ENCODE results near the gene SOWAHB. TPM values are rescaled to one million over a fixed set of nuclear protein-coding genes. Genes with fewer than 3 reads are reported as not detected.

SOWAHB gene
- total RNA-seq, 2 donors from 2014 or later = not detected

DNA sequence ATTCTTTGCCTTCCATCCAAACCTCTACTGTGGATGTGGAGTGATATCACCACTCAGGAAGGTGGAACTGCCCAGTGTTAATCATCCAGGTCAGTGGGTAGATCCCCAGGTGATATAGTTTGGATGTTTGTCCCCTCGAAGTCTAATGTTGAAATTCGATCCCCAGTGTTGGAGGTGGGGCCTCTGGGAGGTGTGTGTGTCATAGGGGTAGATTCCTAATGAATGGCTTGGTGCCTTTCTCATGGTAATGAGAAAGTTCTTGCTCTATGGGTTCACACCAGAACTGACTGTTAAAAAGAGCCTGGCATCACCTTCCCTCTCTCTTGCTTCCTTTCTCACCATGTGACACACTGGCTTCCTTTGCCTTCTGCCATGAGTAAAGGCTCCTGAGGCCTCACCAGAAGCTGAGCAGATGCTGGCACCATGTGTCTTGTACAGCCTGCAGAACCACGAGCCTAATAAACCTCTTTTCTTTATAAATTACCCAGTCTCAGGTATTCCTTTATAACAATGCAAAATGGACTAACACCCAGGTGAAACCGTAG, 6.8 kb upstream of the SOWAHB start:
- DNase-seq = no peak
- ATAC-seq = no peak
- no peaks in the 10 kb centered on the region for H3K9me3 ChIP-seq (ENCODE audit: control insufficient read depth, low read length, poor library complexity, severe bottlenecking)
- Mint-ChIP-seq H3K4me3 (no peak overlapping the region), H3K27ac (no peak overlapping the region), H3K4me1 (no peaks in the 10 kb centered on the region), H3K27me3 (no peaks in the 10 kb centered on the region), H3K36me3 (ENCODE audit: low read depth) (no peaks in the 10 kb centered on the region)

DNA sequence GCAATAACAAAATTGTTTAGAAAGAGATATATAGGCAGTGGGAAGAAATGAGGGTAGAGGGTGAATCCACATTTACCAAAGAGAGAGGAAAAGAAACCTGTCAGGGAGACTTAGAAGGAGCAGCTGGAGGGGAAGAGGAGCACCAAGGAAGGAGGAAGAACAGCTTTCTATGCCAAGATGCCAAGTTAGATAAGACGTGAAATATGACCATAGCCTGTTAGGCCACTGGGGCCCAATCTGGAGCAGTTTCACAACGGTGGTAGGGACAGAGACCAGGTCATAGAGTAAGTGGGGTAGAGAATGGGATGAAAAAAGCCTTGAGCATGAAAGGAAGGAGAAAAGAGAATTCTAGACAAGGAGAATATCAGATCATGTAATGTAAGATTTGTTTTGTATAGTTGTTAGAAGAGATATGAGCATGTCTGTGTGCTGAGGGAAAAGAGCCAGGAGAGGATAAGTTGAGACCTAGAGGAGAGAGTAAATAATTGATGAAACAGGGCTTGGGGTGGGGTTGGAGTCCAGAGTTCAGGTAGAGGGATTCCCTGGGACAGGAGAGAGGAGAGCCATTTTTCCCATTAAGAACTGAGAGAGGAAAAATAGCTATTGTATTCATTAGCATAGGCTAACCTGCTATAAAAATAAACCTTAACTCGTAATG, 4.4 kb upstream of the SOWAHB start:
- DNase-seq (no peak), ATAC-seq (no peak)
- H3K9me3 ChIP-seq (ENCODE audit: control insufficient read depth, low read length, poor library complexity, severe bottlenecking) = no peaks in the 10 kb centered on the region
- H3K27me3 Mint-ChIP-seq = no peaks in the 10 kb centered on the region
- H3K27ac Mint-ChIP-seq = no peak overlapping the region
- H3K4me1 Mint-ChIP-seq = peaks cover 9% of the 10 kb centered on the region
- no peak overlapping the region for H3K4me3 Mint-ChIP-seq
- H3K36me3 Mint-ChIP-seq (ENCODE audit: low read depth) = peaks cover 6% of the 10 kb centered on the region

- Mint-ChIP-seq H3K36me3 (ENCODE audit: low read depth) (peaks cover 6% of the 10 kb centered on the region), H3K27me3 (peaks cover 13% of the 10 kb centered on the region), H3K27ac (peak overlapping the region; percentile 3), H3K4me3 (peak overlapping the region; percentile 61), H3K4me1 (peaks cover 9% of the 10 kb centered on the region)
- no peaks in the 10 kb centered on the region for H3K9me3 ChIP-seq (ENCODE audit: control insufficient read depth, low read length, poor library complexity, severe bottlenecking)
- no peak for DNase-seq
- no peak for ATAC-seq
Observed at GRCh38 chr4:76898949-76899645, 1.2 kb upstream of the SOWAHB start.

- ATAC-seq (no peak), DNase-seq (no peak)
- Mint-ChIP-seq H3K4me1 (peaks cover 9% of the 10 kb centered on the region), H3K27me3 (peaks cover 14% of the 10 kb centered on the region), H3K27ac (peak overlapping the region; percentile 3), H3K36me3 (ENCODE audit: low read depth) (peaks cover 6% of the 10 kb centered on the region), H3K4me3 (peak overlapping the region; percentile 61)
- no peaks in the 10 kb centered on the region for H3K9me3 ChIP-seq (ENCODE audit: control insufficient read depth, low read length, poor library complexity, severe bottlenecking)
Observed at GRCh38 chr4:76898385-76898692, 395 bp upstream of the SOWAHB start.

DNA sequence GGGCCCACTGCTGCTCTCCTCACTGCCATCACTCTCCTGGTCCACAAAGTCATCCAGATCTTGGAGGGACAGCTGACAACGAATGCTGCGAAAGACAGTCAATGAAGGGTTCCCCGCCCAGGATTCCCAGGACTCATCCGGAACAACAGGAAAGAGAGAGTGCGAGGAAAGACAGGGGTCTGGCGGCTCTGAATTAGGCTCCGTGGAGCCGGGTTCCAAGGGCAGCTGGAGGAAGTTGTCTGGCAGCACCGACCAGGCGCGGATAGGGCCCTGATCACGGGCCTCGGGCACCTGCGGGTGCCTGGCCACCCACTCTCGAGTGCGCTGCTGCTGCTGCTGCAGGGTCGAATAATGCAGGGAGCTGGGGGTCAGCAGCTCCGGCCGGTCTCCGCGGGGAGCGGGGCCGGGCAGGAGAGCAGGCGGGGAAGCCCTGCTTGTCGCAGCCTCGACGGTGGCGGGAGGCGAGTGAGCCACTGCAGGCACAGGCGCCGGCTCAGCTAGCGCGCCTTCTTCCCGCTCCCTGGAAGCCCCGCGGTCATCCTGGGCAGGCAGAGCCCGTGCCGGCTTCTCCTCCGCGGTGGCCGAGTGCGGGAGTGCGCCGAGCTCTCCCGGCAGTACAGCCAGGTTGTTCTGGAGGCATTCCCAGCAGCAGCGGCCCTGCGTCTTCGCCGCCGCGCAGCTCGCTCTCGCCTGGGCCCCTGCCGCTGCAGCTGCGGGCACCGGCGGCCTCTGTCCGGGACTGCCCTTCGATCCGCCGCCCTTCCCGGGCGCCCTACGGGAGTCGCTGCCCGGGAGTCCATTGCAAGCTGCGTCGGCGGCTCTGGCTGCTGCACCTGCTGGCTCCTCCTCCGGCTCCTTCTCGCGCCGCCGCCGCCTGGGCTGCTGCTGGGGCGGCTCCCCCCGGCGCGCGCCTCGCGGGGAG, 1.1 kb downstream of the SOWAHB start:
- H3K9me3 ChIP-seq (ENCODE audit: control insufficient read depth, low read length, poor library complexity, severe bottlenecking) = no peaks in the 10 kb centered on the region
- peaks cover 27% of the 10 kb centered on the region for H3K27me3 Mint-ChIP-seq
- H3K27ac Mint-ChIP-seq = no peak overlapping the region
- peaks cover 6% of the 10 kb centered on the region for H3K36me3 Mint-ChIP-seq (ENCODE audit: low read depth)
- peaks cover 9% of the 10 kb centered on the region for H3K4me1 Mint-ChIP-seq
- H3K4me3 Mint-ChIP-seq = peak overlapping the region; percentile 63
- ATAC-seq (peak; percentile 73), DNase-seq (peak; percentile 22 to 32 (median 31))

DNA sequence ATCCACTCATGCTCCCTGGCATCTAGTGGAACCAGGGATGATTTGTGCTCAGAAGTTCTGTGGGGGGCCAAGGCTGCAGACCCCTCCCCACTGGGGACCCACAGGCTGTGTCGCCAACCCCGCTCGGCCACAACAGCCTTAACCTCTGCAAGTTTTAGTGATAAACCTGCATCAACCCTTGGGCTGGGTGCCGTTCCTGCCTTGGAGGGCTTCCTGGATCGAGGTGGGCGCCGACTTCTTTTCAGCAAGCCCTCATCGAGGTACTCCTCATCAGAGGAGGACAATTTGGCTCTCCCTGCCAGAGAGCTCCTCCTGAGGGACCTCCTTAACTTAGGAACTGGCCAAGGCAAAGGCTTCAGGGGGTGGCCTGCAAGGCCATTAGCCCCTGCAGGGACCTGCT, 1.9 kb downstream of the SOWAHB start:
- Mint-ChIP-seq H3K36me3 (ENCODE audit: low read depth) (peaks cover 6% of the 10 kb centered on the region), H3K27me3 (peaks cover 34% of the 10 kb centered on the region), H3K4me3 (peak overlapping the region; percentile 63), H3K27ac (no peak overlapping the region), H3K4me1 (peaks cover 9% of the 10 kb centered on the region)
- ATAC-seq (no peak), DNase-seq (no peak)
- H3K9me3 ChIP-seq (ENCODE audit: control insufficient read depth, low read length, poor library complexity, severe bottlenecking) = no peaks in the 10 kb centered on the region

- Mint-ChIP-seq H3K4me3 (no peak overlapping the region), H3K36me3 (ENCODE audit: low read depth) (peaks cover 6% of the 10 kb centered on the region), H3K27me3 (peaks cover 38% of the 10 kb centered on the region), H3K27ac (no peak overlapping the region), H3K4me1 (peaks cover 9% of the 10 kb centered on the region)
- no peaks in the 10 kb centered on the region for H3K9me3 ChIP-seq (ENCODE audit: control insufficient read depth, low read length, poor library complexity, severe bottlenecking)
- ATAC-seq (no peak), DNase-seq (no peak)
Observed at GRCh38 chr4:76895619-76896018, 2.3 kb downstream of the SOWAHB start.

GRCh38 chr4:76894537-76895255, 3.2 kb downstream of the SOWAHB start:
- no peak overlapping the region for H3K27ac Mint-ChIP-seq
- ATAC-seq (no peak), DNase-seq (no peak)
- peaks cover 9% of the 10 kb centered on the region for H3K4me1 Mint-ChIP-seq
- H3K27me3 Mint-ChIP-seq = peaks cover 42% of the 10 kb centered on the region
- no peak overlapping the region for H3K4me3 Mint-ChIP-seq
- peaks cover 6% of the 10 kb centered on the region for H3K36me3 Mint-ChIP-seq (ENCODE audit: low read depth)
- H3K9me3 ChIP-seq (ENCODE audit: control insufficient read depth, low read length, poor library complexity, severe bottlenecking) = no peaks in the 10 kb centered on the region

- Mint-ChIP-seq H3K27me3 (peaks cover 42% of the 10 kb centered on the region), H3K36me3 (ENCODE audit: low read depth) (no peaks in the 10 kb centered on the region), H3K4me3 (no peak overlapping the region), H3K4me1 (no peaks in the 10 kb centered on the region), H3K27ac (no peak overlapping the region)
- no peak for DNase-seq
- no peak for ATAC-seq
- no peaks in the 10 kb centered on the region for H3K9me3 ChIP-seq (ENCODE audit: control insufficient read depth, low read length, poor library complexity, severe bottlenecking)
Observed at GRCh38 chr4:76892601-76893000, 5.3 kb downstream of the SOWAHB start.

DNA sequence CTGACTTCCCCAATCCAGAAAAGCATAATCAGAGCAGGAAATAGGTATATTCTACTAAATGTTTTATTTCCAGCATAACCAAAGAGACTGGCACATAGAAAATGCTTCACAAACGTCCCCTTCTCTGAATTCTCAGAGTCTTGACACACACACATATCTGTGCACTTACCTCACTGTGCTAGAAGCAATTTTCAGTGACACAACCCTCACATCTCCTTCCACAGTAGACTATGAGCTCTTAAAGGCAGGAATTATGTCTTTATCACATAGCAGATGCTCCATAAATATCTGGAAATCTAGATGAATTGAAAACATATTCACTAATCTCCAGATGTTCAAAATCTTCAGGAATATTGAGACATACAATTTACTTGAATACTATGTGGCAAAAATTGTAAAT, 5.9 kb downstream of the SOWAHB start:
- H3K36me3 Mint-ChIP-seq (ENCODE audit: low read depth) = no peaks in the 10 kb centered on the region
- peaks cover 46% of the 10 kb centered on the region for H3K27me3 Mint-ChIP-seq
- no peaks in the 10 kb centered on the region for H3K9me3 ChIP-seq (ENCODE audit: control insufficient read depth, low read length, poor library complexity, severe bottlenecking)
- no peak for DNase-seq
- no peak overlapping the region for H3K27ac Mint-ChIP-seq
- H3K4me1 Mint-ChIP-seq = no peaks in the 10 kb centered on the region
- H3K4me3 Mint-ChIP-seq = no peak overlapping the region
- ATAC-seq = no peak

DNA sequence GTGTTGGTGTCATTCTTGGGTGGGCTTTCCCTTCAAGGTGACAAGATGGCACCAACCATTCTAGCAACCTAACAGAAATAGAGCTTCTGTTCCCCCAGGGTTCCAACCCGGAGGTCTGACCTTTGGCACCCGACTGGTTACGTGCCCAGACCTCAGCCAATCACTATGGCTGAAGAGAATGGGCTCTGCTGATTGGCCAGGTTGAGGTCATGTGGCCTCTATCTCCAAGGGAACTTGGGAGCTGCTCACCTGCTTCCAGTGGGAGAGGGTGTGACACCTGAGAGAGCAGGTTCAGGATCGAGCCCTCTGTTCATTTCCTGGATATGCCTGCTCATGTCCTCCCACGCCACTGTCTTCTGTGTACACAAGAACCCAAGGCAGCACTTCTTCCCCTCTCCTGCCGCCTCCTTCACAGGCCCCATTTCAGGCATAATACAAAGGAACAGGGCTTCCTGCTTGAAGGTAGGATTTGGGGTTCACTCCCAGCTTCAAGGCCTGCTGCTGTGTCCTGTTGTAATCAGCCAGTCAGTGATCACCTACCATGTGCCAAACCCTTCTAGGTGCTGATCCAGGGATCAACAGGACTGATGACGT, 11.0 kb downstream of the SOWAHB start:
- no peaks in the 10 kb centered on the region for H3K36me3 Mint-ChIP-seq (ENCODE audit: low read depth)
- no peaks in the 10 kb centered on the region for H3K9me3 ChIP-seq (ENCODE audit: control insufficient read depth, low read length, poor library complexity, severe bottlenecking)
- H3K4me3 Mint-ChIP-seq = no peak overlapping the region
- H3K27ac Mint-ChIP-seq = no peak overlapping the region
- H3K27me3 Mint-ChIP-seq = peaks cover 27% of the 10 kb centered on the region
- no peak for DNase-seq
- ATAC-seq = no peak
- H3K4me1 Mint-ChIP-seq = peaks cover 2% of the 10 kb centered on the region

GRCh38 chr4:76886214-76886613, 11.7 kb downstream of the SOWAHB start:
- H3K27me3 Mint-ChIP-seq = peaks cover 22% of the 10 kb centered on the region
- no peak overlapping the region for H3K27ac Mint-ChIP-seq
- no peak overlapping the region for H3K4me3 Mint-ChIP-seq
- DNase-seq (no peak), ATAC-seq (no peak)
- peaks cover 2% of the 10 kb centered on the region for H3K4me1 Mint-ChIP-seq
- no peaks in the 10 kb centered on the region for H3K36me3 Mint-ChIP-seq (ENCODE audit: low read depth)
- H3K9me3 ChIP-seq (ENCODE audit: control insufficient read depth, low read length, poor library complexity, severe bottlenecking) = no peaks in the 10 kb centered on the region

All from T-helper 17 cell (primary cell).